ENCODE measurements around the gene NHERF2. TPM values are rescaled to one million over a fixed set of nuclear protein-coding genes. Genes with fewer than 3 reads are reported as not detected.

NHERF2 gene
- total RNA-seq, 1 experiment from 2014 or later = 174 TPM

- intact Hi-C loops (cut with micrococcal nuclease; ENCODE audit: unreplicated experiment) (no loop called here), in situ Hi-C loops (cut with HindIII; ENCODE audit: low pct_unique_long_range_greater_than_20kb, low sequenced_read_pairs) (no loop called here)
- POLR2A ChIA-PET = no interaction called here
- Histone ChIP-seq H3K36me3 (ENCODE audit: control insufficient read depth, insufficient read depth, low read length) (no peaks in the 10 kb centered on the region; the same call in 1 of the 2 replicates), H3K4me1 (ENCODE audit: control insufficient read depth, insufficient read depth, low read length) (no peaks in the 10 kb centered on the region), H3K27ac (ENCODE audit: low read length) (no peak overlapping the region), H3K9me3 (ENCODE audit: control insufficient read depth, insufficient read depth, low read depth, low read length) (no peaks in the 10 kb centered on the region), H3K27me3 (ENCODE audit: control insufficient read depth, insufficient read depth, low read length) (no peaks in the 10 kb centered on the region), H3K4me3 (ENCODE audit: low read depth in 2 of 2, low read length in 2 of 2) (no peak overlapping the region)
- CTCF ChIA-PET = interaction anchor here (0.7 kb wide), 1 partner anchor 352 kb away, joined by 6 read pairs; no protein-coding TSS in a partner anchor
- ATAC-seq (no peak), DNase-seq (ENCODE audit: low read depth, low spot score) (no peak)
- TF ChIP-seq SIN3A (IDR thresholded peaks at IDR 0.05; ENCODE audit: borderline replicate concordance, insufficient read depth, low read depth, low read length) (no peak), POLR2AphosphoS5 (IDR thresholded peaks at IDR 0.05; ENCODE audit: low read depth, low read length) (no peak), TCF7L2 (IDR thresholded peaks at IDR 0.05; ENCODE audit: low read depth, low read length) (no peak), REST (IDR thresholded peaks at IDR 0.05; ENCODE audit: insufficient read depth in 1 of 2, low read depth in 2 of 2, low read length in 1 of 2) (no peak), CTCF (IDR thresholded peaks at IDR 0.05) (no peak)
- no TSS peak for BruUV-seq (replicated peaks)
Observed at GRCh38 chr16:2064368-2064945, 37.8 kb downstream of the NHERF2 start.

GRCh38 chr16:2066139-2066538 lies 39.4 kb downstream of the NHERF2 start:
- no peak overlapping the region for H3K4me3 ChIP-seq (ENCODE audit: low read depth in 2 of 2, low read length in 2 of 2)
- DNase-seq (ENCODE audit: low read depth, low spot score) (no peak), ATAC-seq (no peak)
- H3K27ac ChIP-seq (ENCODE audit: low read length) = no peak overlapping the region
- no TSS peak for BruUV-seq (replicated peaks)
- ChIA-PET POLR2A (no interaction called here), CTCF (interaction anchor here (0.7 kb wide), 1 partner anchor 75 kb away, joined by 3 read pairs; no protein-coding TSS in a partner anchor)
- intact Hi-C loops (cut with micrococcal nuclease; ENCODE audit: unreplicated experiment) = no loop called here
- no peaks in the 10 kb centered on the region for H3K9me3 ChIP-seq (ENCODE audit: control insufficient read depth, insufficient read depth, low read depth, low read length)
- no peaks in the 10 kb centered on the region for H3K4me1 ChIP-seq (ENCODE audit: control insufficient read depth, insufficient read depth, low read length)
- H3K36me3 ChIP-seq (ENCODE audit: control insufficient read depth, insufficient read depth, low read length) = no peaks in the 10 kb centered on the region; the same call in 1 of the 2 replicates
- in situ Hi-C loops (cut with HindIII; ENCODE audit: low pct_unique_long_range_greater_than_20kb, low sequenced_read_pairs) = no loop called here
- no peaks in the 10 kb centered on the region for H3K27me3 ChIP-seq (ENCODE audit: control insufficient read depth, insufficient read depth, low read length)
- TF ChIP-seq TCF7L2 (IDR thresholded peaks at IDR 0.05; ENCODE audit: low read depth, low read length) (no peak), CTCF (IDR thresholded peaks at IDR 0.05) (no peak), REST (IDR thresholded peaks at IDR 0.05; ENCODE audit: insufficient read depth in 1 of 2, low read depth in 2 of 2, low read length in 1 of 2) (no peak), POLR2AphosphoS5 (IDR thresholded peaks at IDR 0.05; ENCODE audit: low read depth, low read length) (no peak), SIN3A (IDR thresholded peaks at IDR 0.05; ENCODE audit: borderline replicate concordance, insufficient read depth, low read depth, low read length) (no peak)

Measured in Panc1 (cell line).